Heart left ventricle (tissue), 13 donors: ENCODE measurements around the gene PPP1R12B.

Source experiments
- POLR2A ChIP-seq, 2 donors: fragments of 450-650 bp; IDR thresholded peaks; one replicate each; pipeline ENCODE4 v1.6.1; 2017; ENCODE audit warnings: antibody characterized with exemption in 2 of 2, mild to moderate bottlenecking in 2 of 2, moderate library complexity in 2 of 2
- TF ChIP-seq, protein P1 (sequence below), 12 donors: fragments of 200-600 bp; sonication (generic) in 4 of 12; IDR thresholded peaks; one replicate each; pipeline versions ENCODE4 v1.5.0 to v1.8.0; 2018 to 2022; ENCODE audit warnings: antibody characterized with exemption in 12 of 12, mild to moderate bottlenecking in 5 of 12
- donor health status: ischemic (EF 13 %, LVEDD 7.1; RV severe dilation, severe dysfunction).
- donor health status: DM: no; HTN: yes; CAD: no.
- donor health status: DM: no; HTN: no; CAD: no.
- donor health status: ischemic (EF 25% LVEDD 6.9; RV normal size, moderate dysfunction).
- donor health status: ischemic (EF 25% LVEDD 5.7; RV mildly dilated, moderate dysfunction).
- donor health status: ischemic (EF 35%, LVEDD 5.7; RV mildly dilated, moderate dysfunction).
- donor health status: nonischemic (EF 11% LVEDD 7.7; RV severe dilation, severe dysfunction).
- donor health status: DM: yes; HTN: yes; CAD: no.
- donor health status: PGD.
- donor health status: ischemic (EF 29% LVEDD 5.4; RV normal size, mild dysfunction).
- donor health status: nonischemic (EF 23%, LVEDD 6.1; RV moderate dilation, normal function).

DNA sequence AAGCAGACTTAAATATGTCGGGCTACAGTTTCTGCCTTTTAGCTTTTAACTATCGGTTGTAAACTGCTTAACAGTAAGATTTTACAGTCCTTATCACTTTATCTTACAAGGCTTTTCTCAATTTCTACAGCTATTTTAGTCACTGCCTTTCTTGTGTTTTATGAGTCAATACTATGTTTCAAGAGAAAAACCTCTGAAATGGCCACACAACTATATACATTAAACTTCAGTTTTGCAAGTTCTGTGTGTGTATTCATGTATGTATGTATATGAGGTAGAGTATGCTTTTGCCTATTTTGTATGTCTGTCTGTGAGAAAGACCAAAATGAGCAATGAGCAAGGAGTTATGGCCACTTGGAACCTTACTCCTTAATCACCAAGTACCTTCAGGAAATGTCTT is 191.9 kb downstream of the PPP1R12B start:
- no peak for TF ChIP-seq POLR2A (IDR thresholded peaks at IDR 0.05)
- TF ChIP-seq, protein P1, sequence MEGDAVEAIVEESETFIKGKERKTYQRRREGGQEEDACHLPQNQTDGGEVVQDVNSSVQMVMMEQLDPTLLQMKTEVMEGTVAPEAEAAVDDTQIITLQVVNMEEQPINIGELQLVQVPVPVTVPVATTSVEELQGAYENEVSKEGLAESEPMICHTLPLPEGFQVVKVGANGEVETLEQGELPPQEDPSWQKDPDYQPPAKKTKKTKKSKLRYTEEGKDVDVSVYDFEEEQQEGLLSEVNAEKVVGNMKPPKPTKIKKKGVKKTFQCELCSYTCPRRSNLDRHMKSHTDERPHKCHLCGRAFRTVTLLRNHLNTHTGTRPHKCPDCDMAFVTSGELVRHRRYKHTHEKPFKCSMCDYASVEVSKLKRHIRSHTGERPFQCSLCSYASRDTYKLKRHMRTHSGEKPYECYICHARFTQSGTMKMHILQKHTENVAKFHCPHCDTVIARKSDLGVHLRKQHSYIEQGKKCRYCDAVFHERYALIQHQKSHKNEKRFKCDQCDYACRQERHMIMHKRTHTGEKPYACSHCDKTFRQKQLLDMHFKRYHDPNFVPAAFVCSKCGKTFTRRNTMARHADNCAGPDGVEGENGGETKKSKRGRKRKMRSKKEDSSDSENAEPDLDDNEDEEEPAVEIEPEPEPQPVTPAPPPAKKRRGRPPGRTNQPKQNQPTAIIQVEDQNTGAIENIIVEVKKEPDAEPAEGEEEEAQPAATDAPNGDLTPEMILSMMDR (IDR thresholded peaks at IDR 0.05) = no peak
